Neural cell (in vitro differentiated cells): ENCODE measurements around the gene ARNT2. TPM values are rescaled to one million over a fixed set of nuclear protein-coding genes. Genes with fewer than 3 reads are reported as not detected.

Experiments
- H2AFZ ChIP-seq: fragments of 200-600, 300-800 bp; sonication (generic), shearing (Covaris generic); 2 replicates; pipeline ENCODE4 v1.6.0; 2014; ENCODE audit warnings: low read depth, mild to moderate bottlenecking, antibody characterized with exemption, low read length, moderate library complexity
- H3F3A ChIP-seq: fragments of 200-600 bp; shearing (Covaris generic); 2 replicates; pipeline ENCODE4 v1.6.1; 2016; ENCODE audit warnings: mild to moderate bottlenecking, moderate library complexity, mixed read lengths, antibody characterized with exemption, low read length; ENCODE audit not compliant: insufficient read depth, poor library complexity, severe bottlenecking
- H3K27ac ChIP-seq: fragments of 200-600, 300-800 bp; sonication (generic), shearing (Covaris generic); 2 replicates; pipeline ENCODE4 v1.5.1; 2014; ENCODE audit warnings: mild to moderate bottlenecking, low read length, moderate library complexity
- H3K27me3 ChIP-seq: fragments of 300-800, 200-600 bp; sonication (generic), shearing (Covaris generic); 2 replicates; pipeline ENCODE4 v1.6.0; 2014; ENCODE audit warnings: mild to moderate bottlenecking, low read depth, low read length, moderate library complexity; ENCODE audit not compliant: insufficient read depth
- H3K36me3 ChIP-seq: fragments of 300-800, 200-600 bp; sonication (generic), shearing (Covaris generic); 2 replicates; pipeline ENCODE4 v1.5.1; 2014; ENCODE audit warnings: mild to moderate bottlenecking, antibody characterized with exemption, low read length, moderate library complexity; ENCODE audit not compliant: insufficient read depth
- H3K4me2 ChIP-seq: fragments of 300-800, 200-600 bp; sonication (generic), shearing (Covaris generic); 2 replicates; pipeline ENCODE4 v1.6.0; 2014; ENCODE audit warnings: mild to moderate bottlenecking, low read length
- H3K4me3 ChIP-seq: fragments of 300-800, 200-600 bp; sonication (generic), shearing (Covaris generic); 2 replicates; pipeline ENCODE4 v1.5.1; 2014; ENCODE audit warnings: mild to moderate bottlenecking, low read length, moderate library complexity
- H3K79me2 ChIP-seq: fragments of 200-600 bp; shearing (Covaris generic); replicated peaks from 2 replicates; pipeline ENCODE4 v1.6.0; 2014; ENCODE audit warnings: mild to moderate bottlenecking, low read length, moderate library complexity; ENCODE audit not compliant: insufficient read depth
- H3K9ac ChIP-seq: fragments of 300-800, 200-600 bp; sonication (generic), shearing (Covaris generic); 2 replicates; pipeline ENCODE4 v1.6.1; 2016; ENCODE audit warnings: mild to moderate bottlenecking, low read length, mixed read lengths
- H3K9me2 ChIP-seq: fragments of 200-600 bp; shearing (Covaris generic); 2 replicates; pipeline ENCODE4 v1.6.1; 2016; ENCODE audit warnings: mild to moderate bottlenecking, low read length, mixed read lengths; ENCODE audit not compliant: insufficient read depth
- H3K9me3 ChIP-seq: fragments of 200-600, 300-800 bp; sonication (generic), shearing (Covaris generic); 2 replicates; pipeline ENCODE4 v1.6.1; 2016; ENCODE audit warnings: mild to moderate bottlenecking, mixed run types, low read length, moderate library complexity, mixed read lengths
- H4K20me1 ChIP-seq: fragments of 200-600 bp; shearing (Covaris generic); 2 replicates; pipeline ENCODE4 v1.6.1; 2016; ENCODE audit warnings: mild to moderate bottlenecking, mixed run types; ENCODE audit not compliant: insufficient read depth
- EP300 ChIP-seq: fragments of 450-650 bp; conservative IDR thresholded peaks from 2 replicates; pipeline ENCODE4 v1.6.1; 2014; ENCODE audit warnings: antibody characterized with exemption, mild to moderate bottlenecking, moderate library complexity; ENCODE audit not compliant: poor library complexity, severe bottlenecking
- EZH2 ChIP-seq: fragments of 200-600, 300-800 bp; shearing (Covaris generic), sonication (generic); IDR thresholded peaks from 2 replicates; pipeline ENCODE4 v1.6.1; 2014; ENCODE audit warnings: antibody characterized with exemption, low read length, borderline replicate concordance, mild to moderate bottlenecking; ENCODE audit not compliant: insufficient read depth, poor library complexity, severe bottlenecking
- MXI1 ChIP-seq: fragments of 450-650 bp; conservative IDR thresholded peaks from 2 replicates; pipeline ENCODE4 v1.6.1; 2014; ENCODE audit warnings: antibody characterized with exemption, mild to moderate bottlenecking; ENCODE audit not compliant: poor library complexity, severe bottlenecking
- POLR2AphosphoS5 ChIP-seq: IDR thresholded peaks from 2 replicates; pipeline ENCODE4 v1.6.1; 2012
- RAD21 ChIP-seq: fragments of 450-650 bp; conservative IDR thresholded peaks from 2 replicates; pipeline ENCODE4 v1.6.1; 2014; ENCODE audit warnings: antibody characterized with exemption, mild to moderate bottlenecking, moderate library complexity
- SMC3 ChIP-seq: fragments of 450-650 bp; conservative IDR thresholded peaks from 2 replicates; pipeline ENCODE4 v1.6.1; 2014; ENCODE audit warnings: antibody characterized with exemption, mild to moderate bottlenecking, moderate library complexity; ENCODE audit not compliant: poor library complexity
- TAF1 ChIP-seq: IDR thresholded peaks from 2 replicates; pipeline ENCODE4 v1.6.1; 2012; ENCODE audit warnings: low read depth
- polyA plus RNA-seq: library from polyadenylated mRNA; depleted of rRNA; stranded (reverse); fragments of >200 nt; gene quantifications from 2 replicates; pipeline ENCODE4 v1.2.3, GENCODE V29; 2014
- TF ChIP-seq, protein P1 (sequence below): fragments of 450-650 bp; IDR thresholded peaks from 2 replicates; pipeline ENCODE4 v1.5.1; 2014; ENCODE audit warnings: antibody characterized with exemption, mild to moderate bottlenecking, moderate library complexity; ENCODE audit not compliant: poor library complexity, severe bottlenecking
- TF ChIP-seq, protein P2 (sequence below): IDR thresholded peaks from 2 replicates; pipeline ENCODE4 v1.6.1; 2012; ENCODE audit warnings: borderline replicate concordance

ARNT2 gene
- polyA plus RNA-seq, 1 donor from 2014 or later = 41.2 TPM

DNA sequence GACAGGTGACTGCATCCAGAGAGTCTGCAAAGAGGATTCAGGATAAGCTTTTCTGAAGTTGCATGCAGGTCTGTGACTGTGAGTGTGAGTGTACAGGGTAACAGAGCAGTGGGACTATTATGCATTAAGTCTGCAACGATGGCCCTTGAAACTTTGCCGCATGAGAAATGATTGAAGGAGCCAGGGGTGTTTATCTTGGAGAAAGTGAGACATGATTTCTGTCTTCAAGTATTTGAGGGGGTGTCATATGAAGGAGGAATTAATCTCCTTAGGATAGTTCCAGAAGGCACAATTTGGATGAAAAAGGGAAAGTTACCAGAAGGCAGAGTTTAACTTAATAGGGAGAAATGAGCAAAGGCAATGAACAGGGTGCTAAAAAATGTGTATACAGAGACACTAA lies 119.6 kb downstream of the ARNT2 start:
- TF ChIP-seq, protein P1, sequence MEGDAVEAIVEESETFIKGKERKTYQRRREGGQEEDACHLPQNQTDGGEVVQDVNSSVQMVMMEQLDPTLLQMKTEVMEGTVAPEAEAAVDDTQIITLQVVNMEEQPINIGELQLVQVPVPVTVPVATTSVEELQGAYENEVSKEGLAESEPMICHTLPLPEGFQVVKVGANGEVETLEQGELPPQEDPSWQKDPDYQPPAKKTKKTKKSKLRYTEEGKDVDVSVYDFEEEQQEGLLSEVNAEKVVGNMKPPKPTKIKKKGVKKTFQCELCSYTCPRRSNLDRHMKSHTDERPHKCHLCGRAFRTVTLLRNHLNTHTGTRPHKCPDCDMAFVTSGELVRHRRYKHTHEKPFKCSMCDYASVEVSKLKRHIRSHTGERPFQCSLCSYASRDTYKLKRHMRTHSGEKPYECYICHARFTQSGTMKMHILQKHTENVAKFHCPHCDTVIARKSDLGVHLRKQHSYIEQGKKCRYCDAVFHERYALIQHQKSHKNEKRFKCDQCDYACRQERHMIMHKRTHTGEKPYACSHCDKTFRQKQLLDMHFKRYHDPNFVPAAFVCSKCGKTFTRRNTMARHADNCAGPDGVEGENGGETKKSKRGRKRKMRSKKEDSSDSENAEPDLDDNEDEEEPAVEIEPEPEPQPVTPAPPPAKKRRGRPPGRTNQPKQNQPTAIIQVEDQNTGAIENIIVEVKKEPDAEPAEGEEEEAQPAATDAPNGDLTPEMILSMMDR = no peak
- Histone ChIP-seq H3K27ac (no peak overlapping the region), H3K79me2 (no peaks in the 10 kb centered on the region)

DNA sequence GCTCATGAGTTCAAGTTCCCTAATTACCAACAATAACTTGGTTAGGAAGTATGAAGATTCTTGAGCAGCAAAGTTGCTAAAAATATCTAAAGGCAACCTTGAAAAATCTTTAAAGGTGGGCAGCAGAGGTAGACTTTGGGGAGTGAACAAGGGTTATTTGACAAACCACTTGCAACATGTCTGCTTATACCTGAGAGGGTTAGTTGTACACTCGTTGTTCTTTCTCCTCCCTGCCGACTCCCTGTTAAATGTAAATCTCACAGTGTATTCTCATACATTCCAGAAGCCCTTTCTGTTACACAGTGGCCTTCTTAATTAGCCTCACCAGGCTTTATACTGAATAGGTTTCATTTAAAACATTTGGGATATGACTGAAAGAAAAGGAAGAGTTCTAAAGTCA lies 121.7 kb downstream of the ARNT2 start:
- Histone ChIP-seq H3K4me3 (no peak overlapping the region), H3K4me2 (no peak overlapping the region), H3K9me2 (no peaks in the 10 kb centered on the region), H3K9ac (no peak overlapping the region), H3K27ac (no peak overlapping the region), H4K20me1 (no peaks in the 10 kb centered on the region), H3K79me2 (no peaks in the 10 kb centered on the region), H3F3A (no peaks in the 10 kb centered on the region), H2AFZ (no peak overlapping the region), H3K27me3 (no peaks in the 10 kb centered on the region), H3K9me3 (no peaks in the 10 kb centered on the region), H3K36me3 (peaks cover 6% of the 10 kb centered on the region)
- TF ChIP-seq RAD21 (no peak), EZH2 (no peak), POLR2AphosphoS5 (no peak), SMC3 (no peak), TAF1 (no peak), EP300 (no peak), MXI1 (no peak)
- TF ChIP-seq, protein P1 = no peak
- TF ChIP-seq, protein P2, sequence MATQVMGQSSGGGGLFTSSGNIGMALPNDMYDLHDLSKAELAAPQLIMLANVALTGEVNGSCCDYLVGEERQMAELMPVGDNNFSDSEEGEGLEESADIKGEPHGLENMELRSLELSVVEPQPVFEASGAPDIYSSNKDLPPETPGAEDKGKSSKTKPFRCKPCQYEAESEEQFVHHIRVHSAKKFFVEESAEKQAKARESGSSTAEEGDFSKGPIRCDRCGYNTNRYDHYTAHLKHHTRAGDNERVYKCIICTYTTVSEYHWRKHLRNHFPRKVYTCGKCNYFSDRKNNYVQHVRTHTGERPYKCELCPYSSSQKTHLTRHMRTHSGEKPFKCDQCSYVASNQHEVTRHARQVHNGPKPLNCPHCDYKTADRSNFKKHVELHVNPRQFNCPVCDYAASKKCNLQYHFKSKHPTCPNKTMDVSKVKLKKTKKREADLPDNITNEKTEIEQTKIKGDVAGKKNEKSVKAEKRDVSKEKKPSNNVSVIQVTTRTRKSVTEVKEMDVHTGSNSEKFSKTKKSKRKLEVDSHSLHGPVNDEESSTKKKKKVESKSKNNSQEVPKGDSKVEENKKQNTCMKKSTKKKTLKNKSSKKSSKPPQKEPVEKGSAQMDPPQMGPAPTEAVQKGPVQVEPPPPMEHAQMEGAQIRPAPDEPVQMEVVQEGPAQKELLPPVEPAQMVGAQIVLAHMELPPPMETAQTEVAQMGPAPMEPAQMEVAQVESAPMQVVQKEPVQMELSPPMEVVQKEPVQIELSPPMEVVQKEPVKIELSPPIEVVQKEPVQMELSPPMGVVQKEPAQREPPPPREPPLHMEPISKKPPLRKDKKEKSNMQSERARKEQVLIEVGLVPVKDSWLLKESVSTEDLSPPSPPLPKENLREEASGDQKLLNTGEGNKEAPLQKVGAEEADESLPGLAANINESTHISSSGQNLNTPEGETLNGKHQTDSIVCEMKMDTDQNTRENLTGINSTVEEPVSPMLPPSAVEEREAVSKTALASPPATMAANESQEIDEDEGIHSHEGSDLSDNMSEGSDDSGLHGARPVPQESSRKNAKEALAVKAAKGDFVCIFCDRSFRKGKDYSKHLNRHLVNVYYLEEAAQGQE = no peak

More for the DNA sequence above, 119.6 kb downstream of the ARNT2 start:
- Histone ChIP-seq H3K9ac (no peak overlapping the region), H3K4me2 (no peak overlapping the region), H3K9me3 (no peaks in the 10 kb centered on the region), H2AFZ (no peak overlapping the region), H3K36me3 (peaks cover 6% of the 10 kb centered on the region), H3F3A (no peaks in the 10 kb centered on the region), H4K20me1 (no peaks in the 10 kb centered on the region), H3K27me3 (no peaks in the 10 kb centered on the region), H3K9me2 (no peaks in the 10 kb centered on the region), H3K4me3 (no peak overlapping the region)
